Stimulated activated CD8-positive, alpha-beta memory T cell treated with anti-CD3 and anti-CD28 coated beads, Interleukin-4, amount 100 ng/mL, for 1 hour (primary cell): ENCODE measurements around the gene NUP88.

Source experiments
- DNase-seq, 2 donors: peaks; one replicate each; pipeline ENCODE4 v3.0.0-alpha.2; 2020; ENCODE audit warnings: low read depth in 2 of 2, low spot score in 1 of 2

Gene NUP88

DNA sequence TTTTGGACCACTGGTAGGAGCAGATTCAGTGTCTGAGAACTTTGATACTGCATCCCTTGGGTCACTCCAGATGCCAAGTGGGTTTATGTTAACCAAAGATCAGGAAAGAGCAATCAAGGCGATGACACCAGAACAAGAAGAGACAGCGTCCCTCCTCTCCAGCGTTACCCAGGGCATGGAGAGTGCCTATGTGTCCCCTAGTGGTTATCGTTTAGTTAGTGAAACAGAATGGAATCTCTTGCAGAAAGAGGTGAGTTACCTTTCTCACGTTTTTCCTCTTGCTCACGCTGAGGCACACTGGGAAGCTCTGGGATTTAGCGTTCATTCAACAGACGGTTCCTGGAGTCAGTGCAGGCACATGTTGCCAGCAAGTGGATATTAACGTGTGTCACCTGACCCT is 58.0 kb downstream of the NUP88 start:
- DNase-seq = no peak

- DNase-seq = no peak
Measured at GRCh38 chr17:5355421-5356129, 63.9 kb downstream of the NUP88 start.

DNA sequence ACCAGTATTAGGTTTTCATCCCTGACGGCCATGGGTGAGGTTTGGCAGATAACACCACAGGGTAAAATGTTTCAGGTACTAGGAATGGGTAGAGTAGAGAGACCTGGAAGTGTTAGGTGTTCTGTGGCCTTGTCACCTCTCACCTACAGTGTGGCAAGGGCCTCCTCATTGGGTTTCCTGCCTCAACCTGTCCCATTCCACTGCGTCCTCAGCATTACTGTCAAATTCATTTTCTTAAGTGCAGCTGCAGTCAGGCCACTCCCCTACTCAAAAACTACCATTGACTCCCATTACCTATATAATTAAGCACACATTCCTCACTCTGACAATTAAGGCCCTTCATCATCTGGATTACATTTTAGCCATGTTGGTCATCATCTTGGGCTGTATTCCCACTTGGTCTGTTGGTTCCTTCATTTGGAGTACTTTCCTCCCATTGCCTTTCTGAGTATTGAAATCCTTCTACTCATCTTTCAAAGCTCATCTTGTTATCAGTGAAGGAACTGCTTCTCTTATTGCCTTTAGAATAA is 64.5 kb downstream of the NUP88 start:
- DNase-seq = no peak

DNA sequence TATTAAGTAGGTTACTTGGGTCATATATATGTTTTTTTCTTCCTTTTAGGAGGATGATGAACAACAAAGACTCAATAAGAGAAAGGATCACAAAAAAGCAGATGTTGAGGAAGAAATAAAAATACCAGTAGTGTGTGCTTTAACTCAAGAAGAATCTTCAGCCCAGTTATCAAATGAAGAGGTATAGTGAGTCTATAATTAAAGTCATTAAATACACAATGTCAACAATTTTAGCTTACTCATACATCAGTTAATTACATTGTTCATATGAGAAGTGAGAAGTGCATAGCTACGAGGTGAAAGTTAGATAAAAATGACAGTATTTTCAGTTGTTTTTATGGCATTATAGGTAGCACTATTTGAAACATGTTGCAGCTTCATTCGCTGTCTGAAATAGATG is 65.2 kb downstream of the NUP88 start:
- DNase-seq = no peak

GRCh38 chr17:5352681-5353289 is 66.7 kb downstream of the NUP88 start:
- no peak for DNase-seq

DNA sequence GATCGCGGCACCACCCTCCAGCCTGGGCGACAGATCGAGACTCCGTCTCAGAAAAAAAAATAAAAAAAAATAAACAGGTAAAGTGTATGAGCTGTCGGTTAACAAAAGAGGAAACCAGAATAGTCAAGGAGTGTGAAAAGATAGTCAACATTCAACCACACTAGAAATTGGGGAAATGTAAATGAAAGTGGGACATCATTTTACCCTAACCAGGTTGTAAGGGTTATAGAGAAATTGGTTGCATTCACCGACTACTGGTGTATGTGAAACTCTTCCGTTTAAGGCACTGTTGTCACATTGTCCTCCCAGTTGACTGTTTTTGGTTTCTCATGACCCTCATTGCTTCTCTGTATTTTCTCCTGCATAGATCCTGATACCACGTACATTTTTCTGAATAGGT is 74.5 kb downstream of the NUP88 start:
- DNase-seq = no peak
